ENCODE measurements around the gene TNFAIP3. TPM values are rescaled to one million over a fixed set of nuclear protein-coding genes. Genes with fewer than 3 reads are reported as not detected.

The TNFAIP3 gene
- polyA plus RNA-seq, 3 donors, result 35.5 to 273 (median 38.4) TPM

DNA sequence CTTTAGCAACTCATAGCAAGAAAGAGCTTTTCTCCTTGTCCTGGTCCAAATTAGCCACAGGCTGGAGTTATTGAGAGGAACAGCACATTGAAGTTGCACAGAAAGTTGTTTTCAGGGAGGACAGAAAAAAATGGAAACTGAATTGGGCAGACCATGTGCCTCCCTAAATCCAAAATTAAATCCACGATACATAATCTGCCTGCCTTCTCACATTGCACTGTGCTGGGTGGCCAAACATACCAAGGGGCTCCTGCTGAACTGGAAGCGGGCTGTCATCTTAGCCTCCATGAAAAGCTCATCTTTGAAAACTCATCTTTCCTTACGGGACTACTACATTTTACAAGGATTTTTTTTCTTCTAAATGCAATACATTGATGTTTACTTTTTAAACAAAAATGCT lies 59.9 kb downstream of the TNFAIP3 start:
- no peaks in the 10 kb centered on the region for H4K20me1 ChIP-seq (ENCODE audit: insufficient read depth, low read length)
- DNase-seq, result no peak
- Mint-ChIP-seq H3K4me1 (peaks cover 58% of the 10 kb centered on the region), H3K9me3 (no peaks in the 10 kb centered on the region), H3K4me3 (no peak overlapping the region), H3K27me3 (ENCODE audit: low read depth in 3 of 3) (peaks cover 0 to 1% (median 0%) of the 10 kb centered on the region in 3 donors), H3K27ac (peak overlapping the region in 2 of 7 donors; percentile 88 to 90), H3K36me3 (no peaks in the 10 kb centered on the region)
- TF ChIP-seq CTCF (IDR thresholded peaks at IDR 0.05), result no peak
- H3K9ac ChIP-seq (ENCODE audit: insufficient read depth, low read length, poor library complexity, severe bottlenecking), result no peak overlapping the region
- peaks cover 46% of the 10 kb centered on the region in 2 donors for H3K4me1 ChIP-seq (ENCODE audit: control insufficient read depth in 1 of 2, insufficient read depth in 2 of 2, low read length in 2 of 2)
- no peak overlapping the region for H3K4me3 ChIP-seq (replicated peaks in 1 of 3; ENCODE audit: low read depth in 2 of 3, low read length in 3 of 3)
- H3K36me3 ChIP-seq (replicated peaks in 1 of 2; ENCODE audit: control insufficient read depth in 1 of 2, insufficient read depth in 2 of 2, low read length in 2 of 2), result no peaks in the 10 kb centered on the region
- 100% methylated on average over 2 of the region's 3 CpGs for WGBS (ENCODE audit: insufficient coverage)
- peak overlapping the region in 1 of 2 donors; percentile 87 for H3K27ac ChIP-seq (ENCODE audit: low read depth in 1 of 2, low read length in 2 of 2)
- no peaks in the 10 kb centered on the region for H3K9me3 ChIP-seq (replicated peaks in 1 of 2; ENCODE audit: control insufficient read depth in 1 of 2, insufficient read depth in 1 of 2, low read length in 2 of 2)
- no peak overlapping the region for H2AFZ ChIP-seq (ENCODE audit: insufficient read depth, low read depth, low read length, poor library complexity, severe bottlenecking)
- H3K27me3 ChIP-seq (ENCODE audit: control insufficient read depth in 2 of 2, insufficient read depth in 2 of 2, low read length in 2 of 2), result no peaks in the 10 kb centered on the region
- intact Hi-C loops (cut with micrococcal nuclease), result loop anchor here in 1 of 2 donors (5.0 kb wide), 1 partner anchor 55 kb away; no protein-coding TSS in a partner anchor
- no peaks in the 10 kb centered on the region for H3K79me2 ChIP-seq (ENCODE audit: insufficient read depth, low read length)
- no peak overlapping the region for H3K4me2 ChIP-seq (replicated peaks; ENCODE audit: extremely low read depth, low read length, poor library complexity, severe bottlenecking)

DNA sequence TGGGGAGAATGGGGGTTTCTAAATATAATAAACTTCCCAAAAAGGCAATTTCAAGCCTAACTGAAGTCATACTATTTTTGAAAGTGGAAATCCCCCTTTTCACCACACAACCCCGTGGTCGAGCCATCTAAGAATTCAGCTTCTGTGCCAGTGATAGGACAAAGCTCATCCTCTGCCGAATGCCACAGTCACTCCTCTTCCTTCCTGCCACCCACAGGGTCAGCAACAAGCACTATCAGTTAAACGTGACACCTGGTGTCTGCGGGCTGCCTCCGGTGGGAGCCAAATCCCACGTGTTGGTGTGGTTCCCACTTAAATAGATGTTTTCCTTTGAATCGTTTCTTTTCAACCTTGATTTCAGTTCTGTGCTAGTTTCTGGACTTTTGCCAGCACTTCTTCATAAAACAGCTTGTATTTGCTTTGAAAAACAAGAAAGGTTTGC lies 60.7 kb downstream of the TNFAIP3 start:
- Mint-ChIP-seq H3K4me1 (peaks cover 55% of the 10 kb centered on the region), H3K27ac (peak overlapping the region; percentile 88 to 95 (median 92)), H3K4me3 (peak overlapping the region; percentile 53 to 85), H3K9me3 (no peaks in the 10 kb centered on the region), H3K36me3 (no peaks in the 10 kb centered on the region), H3K27me3 (ENCODE audit: low read depth in 3 of 3) (peaks cover 0 to 1% (median 0%) of the 10 kb centered on the region in 3 donors)
- H3K79me2 ChIP-seq (ENCODE audit: insufficient read depth, low read length), result no peaks in the 10 kb centered on the region
- no peaks in the 10 kb centered on the region for H3K36me3 ChIP-seq (replicated peaks in 1 of 2; ENCODE audit: control insufficient read depth in 1 of 2, insufficient read depth in 2 of 2, low read length in 2 of 2)
- peak overlapping the region; percentile 76 for H3K4me2 ChIP-seq (replicated peaks; ENCODE audit: extremely low read depth, low read length, poor library complexity, severe bottlenecking)
- H4K20me1 ChIP-seq (ENCODE audit: insufficient read depth, low read length), result no peaks in the 10 kb centered on the region
- no peak for TF ChIP-seq CTCF (IDR thresholded peaks at IDR 0.05)
- intact Hi-C loops (cut with micrococcal nuclease), result loop anchor here in 1 of 2 donors (5.0 kb wide), 1 partner anchor 55 kb away; no protein-coding TSS in a partner anchor
- H2AFZ ChIP-seq (ENCODE audit: insufficient read depth, low read depth, low read length, poor library complexity, severe bottlenecking), result peak overlapping the region; percentile 27
- peak overlapping the region; percentile 3 to 62 (median 26) for H3K4me3 ChIP-seq (replicated peaks in 1 of 3; ENCODE audit: low read depth in 2 of 3, low read length in 3 of 3)
- no peaks in the 10 kb centered on the region for H3K27me3 ChIP-seq (ENCODE audit: control insufficient read depth in 2 of 2, insufficient read depth in 2 of 2, low read length in 2 of 2)
- 0% methylated on average over 5 of the region's 8 CpGs for WGBS (ENCODE audit: insufficient coverage)
- H3K27ac ChIP-seq (ENCODE audit: low read depth in 1 of 2, low read length in 2 of 2), result peak overlapping the region; percentile 76 to 87
- peaks cover 46% of the 10 kb centered on the region in 2 donors for H3K4me1 ChIP-seq (ENCODE audit: control insufficient read depth in 1 of 2, insufficient read depth in 2 of 2, low read length in 2 of 2)
- H3K9ac ChIP-seq (ENCODE audit: insufficient read depth, low read length, poor library complexity, severe bottlenecking), result peak overlapping the region; percentile 37
- H3K9me3 ChIP-seq (replicated peaks in 1 of 2; ENCODE audit: control insufficient read depth in 1 of 2, insufficient read depth in 1 of 2, low read length in 2 of 2), result no peaks in the 10 kb centered on the region
- peak; percentile 66 to 91 (median 66) for DNase-seq
